Limb (tissue), 2 donors: ENCODE data around the gene WDR48.

ENCODE experiments used
- DNase-seq, 2 donors: peaks; one replicate each; pipeline ENCODE4 v3.0.0-alpha.2; 2016; ENCODE audit errors: extremely low spot score in 2 of 2

WDR48 gene

DNA sequence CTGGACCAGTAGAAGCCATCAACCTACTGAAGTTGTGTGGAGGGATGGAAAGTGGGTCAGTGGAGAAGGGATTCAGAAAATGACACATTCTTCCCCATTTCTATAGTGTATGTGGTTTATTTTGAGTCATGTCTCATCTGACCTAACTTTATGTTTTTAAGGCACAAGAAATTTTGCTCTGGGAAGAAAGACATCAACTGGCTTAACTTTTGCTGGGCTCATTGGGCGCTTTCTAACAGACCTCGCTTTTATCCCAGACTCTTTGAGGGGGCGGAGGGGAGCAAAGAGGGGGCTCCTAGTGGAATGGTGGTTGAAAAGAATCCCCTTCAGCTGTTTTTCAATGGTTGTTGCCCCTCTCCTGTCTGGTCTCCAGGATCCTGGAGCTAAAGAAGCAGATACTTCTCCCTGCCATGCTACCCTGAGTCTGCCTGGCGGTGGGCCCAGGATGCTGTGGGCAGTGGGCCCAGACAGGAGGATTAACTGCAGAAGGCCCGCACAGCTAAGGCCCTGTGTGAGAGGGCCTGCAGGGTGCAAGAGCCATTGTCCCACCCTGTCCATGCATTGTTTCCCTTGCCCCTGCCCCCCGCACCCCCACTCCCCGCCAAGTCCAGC is 87.1 kb downstream of the WDR48 start:
- DNase-seq = peak in 1 of 2 donors; percentile 74

DNA sequence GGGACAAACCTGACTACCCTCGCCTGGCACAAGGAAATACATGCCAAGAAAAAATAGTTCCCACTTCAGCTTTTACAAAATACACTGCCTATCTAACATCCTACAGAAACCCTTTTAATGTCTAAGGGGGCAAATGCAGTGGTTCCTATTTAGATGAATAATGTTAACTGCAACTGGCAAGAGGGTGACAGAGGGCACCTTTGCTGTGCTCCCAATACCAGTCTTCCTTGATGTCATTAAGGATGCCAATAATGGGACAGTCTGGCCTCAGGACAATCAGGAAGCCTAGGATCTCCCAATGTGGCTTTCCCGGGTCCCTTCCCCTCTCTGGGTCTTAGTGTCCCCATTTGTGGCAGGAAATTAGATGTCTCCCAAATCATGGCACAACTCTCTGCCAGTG is 87.6 kb downstream of the WDR48 start:
- DNase-seq = no peak

DNA sequence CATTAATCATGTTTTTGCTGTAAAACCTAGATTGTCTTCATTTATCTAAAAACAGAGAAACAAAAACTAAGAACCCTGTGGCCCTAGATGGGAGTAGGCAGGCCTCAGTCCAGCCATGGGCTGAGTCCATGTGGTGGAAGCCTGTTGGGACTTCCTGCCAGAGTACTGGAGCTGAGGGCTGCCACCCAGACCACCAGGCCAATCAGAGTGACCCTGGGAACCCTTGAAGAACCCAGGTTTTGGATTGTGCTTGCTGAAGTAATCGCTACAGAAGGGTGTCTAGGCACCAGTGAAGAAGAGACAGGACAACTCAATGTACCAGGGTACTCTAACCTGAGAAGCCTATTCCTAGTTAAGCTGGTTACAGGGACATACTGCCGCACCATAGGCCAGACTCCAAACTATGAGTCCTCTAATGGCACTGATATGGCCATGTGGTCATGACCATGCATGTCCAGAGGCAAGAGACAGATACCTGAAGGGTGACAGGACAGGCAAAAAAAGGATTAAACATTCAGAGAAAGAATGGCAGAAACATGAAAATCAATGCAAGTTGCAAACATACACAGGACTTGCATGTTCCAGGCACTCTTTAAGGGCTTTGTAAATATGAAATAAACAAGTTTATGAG is 88.6 kb downstream of the WDR48 start:
- DNase-seq = no peak

DNA sequence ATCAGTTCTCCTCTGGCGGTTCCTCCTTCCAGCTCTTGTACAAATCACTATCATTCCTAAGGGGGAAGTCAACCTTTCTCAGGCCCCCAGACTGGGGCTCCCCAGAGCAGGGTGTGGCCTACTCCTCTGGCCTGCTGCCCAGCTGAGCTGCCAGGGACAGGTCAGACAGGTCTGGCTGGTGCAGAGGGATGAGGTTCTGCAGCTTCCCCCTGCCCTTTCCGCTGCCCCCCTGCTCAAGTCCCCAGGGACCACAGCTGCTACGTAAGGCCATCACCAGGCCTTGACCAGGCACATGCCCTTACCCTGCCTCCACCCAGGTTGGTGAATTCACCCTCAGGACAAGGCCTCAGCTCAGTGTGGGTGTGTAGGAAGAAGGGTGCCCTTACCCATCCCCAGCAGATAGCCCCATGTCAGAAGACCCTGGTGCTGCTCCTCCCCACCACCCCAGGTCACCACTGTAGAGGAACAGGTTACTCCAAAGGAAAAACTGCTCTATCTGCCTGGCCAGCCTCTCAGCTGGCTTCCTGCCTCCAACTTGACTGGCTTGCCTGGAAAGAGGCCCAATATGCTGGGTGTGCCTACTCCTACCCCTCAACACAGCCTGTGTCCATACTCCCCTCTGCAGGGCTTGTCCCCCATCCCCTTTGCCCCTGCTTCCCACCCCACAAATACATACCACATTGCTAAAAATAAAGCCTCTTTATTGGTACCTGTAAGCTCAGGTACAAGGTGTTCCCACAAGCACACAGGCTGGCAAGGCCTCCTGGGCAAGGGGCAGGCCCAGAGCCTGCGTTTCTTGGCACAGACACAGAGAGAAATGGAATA is 89.6 kb downstream of the WDR48 start:
- DNase-seq = no peak

DNA sequence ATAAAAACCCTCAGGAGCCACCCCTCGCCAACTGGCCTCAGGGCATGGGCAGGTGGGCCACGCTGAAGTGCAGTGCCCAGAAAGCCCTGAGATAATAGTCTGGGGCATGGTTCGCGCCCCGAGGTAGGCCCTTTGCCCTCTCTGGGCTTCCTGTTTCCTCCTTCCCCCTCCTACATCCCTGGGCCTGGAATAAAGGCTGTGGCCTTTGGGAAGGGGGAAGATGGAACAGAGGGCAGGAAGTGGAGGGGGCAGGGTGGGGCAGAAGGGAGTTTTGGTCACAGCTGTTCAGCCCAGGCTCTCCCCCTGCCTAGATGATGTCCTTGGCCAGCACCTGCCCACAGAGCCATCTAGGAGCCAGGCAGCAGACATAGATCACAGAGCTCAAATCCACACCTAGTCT is 90.3 kb downstream of the WDR48 start:
- DNase-seq = no peak

DNA sequence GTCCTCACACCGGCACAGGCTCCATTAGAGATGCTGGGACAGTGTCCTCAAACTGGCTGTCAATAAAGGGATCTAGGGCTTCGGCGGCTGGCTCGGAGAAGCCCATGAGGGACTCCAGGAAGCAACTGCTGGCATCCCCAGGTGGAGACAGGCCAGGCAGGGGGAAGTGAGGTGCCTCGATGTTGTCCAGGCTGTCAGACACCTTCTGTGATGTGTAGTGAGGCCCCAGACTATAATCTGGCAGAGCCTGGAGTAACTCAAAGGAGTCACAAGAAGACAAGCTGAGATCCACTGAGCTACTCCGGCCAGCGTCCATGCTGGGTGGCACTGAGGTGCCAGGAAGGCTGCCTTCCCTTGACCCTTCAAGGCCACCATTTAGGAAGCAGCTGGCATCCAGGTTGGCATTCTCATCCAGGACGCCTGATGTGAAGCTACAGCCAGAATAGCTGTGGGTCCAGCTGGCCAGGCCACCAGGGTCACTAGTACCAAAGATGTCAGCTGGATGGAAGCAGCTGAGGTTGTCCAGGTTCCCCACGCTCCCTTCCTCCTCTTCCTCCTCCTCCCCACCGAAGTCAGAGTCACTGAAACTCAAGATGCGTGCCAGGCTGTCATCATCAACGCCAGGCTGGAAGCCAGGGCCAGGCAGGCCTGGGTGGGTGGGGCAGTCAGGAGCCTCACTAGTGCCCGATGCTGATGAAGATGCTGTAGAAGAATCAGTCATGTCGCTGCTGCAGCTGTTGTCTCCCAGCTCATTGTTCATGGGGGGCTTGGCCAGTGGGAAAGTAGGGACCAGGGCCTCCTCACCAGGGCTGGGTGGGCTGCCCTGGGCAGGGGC is 91.5 kb downstream of the WDR48 start:
- no peak for DNase-seq

DNA sequence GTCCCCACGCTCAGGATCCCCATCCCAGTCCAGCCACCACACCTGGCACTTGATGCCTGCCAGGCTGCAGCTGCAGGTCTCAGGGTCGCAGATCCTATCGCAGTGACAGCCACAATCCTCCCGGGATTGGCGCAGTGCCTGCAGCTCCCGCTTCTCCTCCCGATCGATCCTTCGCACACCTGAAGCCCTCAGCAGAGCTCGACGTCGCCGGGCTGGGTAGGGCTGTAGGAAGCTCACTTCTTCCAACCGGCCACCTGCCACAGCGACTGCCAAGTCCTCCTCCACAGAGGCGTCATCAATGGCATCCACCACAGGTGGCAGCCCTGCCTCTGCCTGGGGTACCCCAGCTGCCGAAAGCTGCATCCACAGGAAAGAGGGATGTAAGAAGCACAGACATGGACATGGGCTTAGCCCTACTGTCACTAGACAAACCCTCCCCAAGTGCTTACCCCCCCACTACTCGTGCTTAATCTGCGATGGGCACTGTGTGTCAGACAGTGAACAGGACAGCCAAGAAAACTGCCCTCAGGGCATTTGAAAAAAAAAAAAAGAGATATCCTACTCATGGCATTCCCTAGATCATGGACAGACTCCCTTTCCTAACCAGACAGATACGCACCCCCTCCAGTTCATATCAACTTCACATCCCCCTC is 92.4 kb downstream of the WDR48 start:
- DNase-seq = no peak

DNA sequence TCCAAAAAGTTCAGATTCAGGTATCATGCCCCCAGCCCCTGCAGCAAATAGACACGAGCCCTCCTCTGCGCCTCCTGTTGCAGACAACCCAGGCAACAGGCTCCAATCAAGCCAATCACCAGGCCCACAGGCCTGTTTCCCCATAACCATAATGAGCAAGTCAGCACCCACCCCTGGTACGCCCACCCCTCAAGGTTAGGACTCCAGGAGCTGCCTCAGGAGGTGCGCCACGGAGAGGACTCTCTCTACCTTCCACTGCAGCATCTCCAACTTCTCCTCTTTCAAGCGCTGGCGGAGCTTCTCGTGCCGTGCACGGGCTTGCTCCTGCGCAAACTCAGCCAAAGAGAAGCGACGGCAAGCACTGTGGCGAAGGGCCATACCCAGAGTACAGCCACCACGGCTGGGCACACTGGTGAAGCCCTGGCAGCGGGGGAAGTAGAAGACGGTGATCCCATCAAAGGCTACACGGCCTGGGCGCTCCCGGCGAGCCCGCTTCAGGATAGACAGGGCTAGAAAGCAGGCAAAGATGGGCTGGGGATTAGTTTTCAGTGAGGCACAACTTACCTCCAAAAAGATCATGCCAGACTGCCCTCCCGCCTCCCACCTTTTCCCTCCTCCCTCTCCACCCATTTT is 93.0 kb downstream of the WDR48 start:
- no peak for DNase-seq

DNA sequence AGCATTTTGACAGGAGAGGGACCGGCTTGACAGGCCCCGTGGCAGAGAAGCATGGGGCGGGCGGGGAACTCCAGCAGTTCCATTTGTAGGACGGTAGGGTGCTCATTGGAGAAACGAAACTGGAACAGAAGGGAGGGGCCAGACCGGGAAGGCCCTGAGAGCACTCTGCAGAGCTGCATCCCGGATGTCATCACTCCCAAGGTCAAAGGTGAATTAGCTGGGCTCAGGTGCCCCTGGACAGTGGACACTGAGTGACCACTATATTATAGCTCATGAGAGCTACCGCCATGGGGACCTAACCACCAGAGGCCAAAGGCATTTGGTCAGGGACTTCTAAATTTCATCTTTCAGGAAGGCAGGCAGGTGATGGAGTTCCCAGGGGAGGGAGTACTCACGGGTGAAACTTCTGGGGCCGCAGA is 94.3 kb downstream of the WDR48 start:
- no peak for DNase-seq
